Activated CD8-positive, alpha-beta memory T cell treated with anti-CD3 and anti-CD28 coated beads for 24 hours (primary cell): Measurements from ENCODE around the gene WDR45B.

ENCODE experiments used
- DNase-seq: peaks from one replicate; pipeline ENCODE4 v3.0.0-alpha.2; 2020

Gene WDR45B

DNA sequence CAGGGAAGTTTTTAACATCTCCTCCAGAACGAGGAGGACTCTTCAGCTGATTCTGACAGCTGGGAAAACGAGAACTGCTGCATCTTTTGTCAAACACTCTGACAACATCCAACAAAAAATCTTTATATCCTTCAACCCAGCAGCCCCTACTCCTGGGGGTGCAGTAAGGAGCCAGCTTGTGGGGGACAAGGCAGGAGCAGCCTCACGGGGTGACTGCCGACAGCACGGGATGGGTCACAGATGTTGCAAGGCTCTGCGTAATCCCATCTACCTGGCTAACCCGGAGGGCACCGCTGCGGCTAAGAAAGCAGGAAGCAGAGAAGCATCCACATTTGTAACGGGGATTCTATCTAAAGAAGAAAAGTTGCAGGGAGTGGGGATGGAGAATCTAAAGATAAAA lies 28.6 kb downstream of the WDR45B start:
- no peak for DNase-seq

DNA sequence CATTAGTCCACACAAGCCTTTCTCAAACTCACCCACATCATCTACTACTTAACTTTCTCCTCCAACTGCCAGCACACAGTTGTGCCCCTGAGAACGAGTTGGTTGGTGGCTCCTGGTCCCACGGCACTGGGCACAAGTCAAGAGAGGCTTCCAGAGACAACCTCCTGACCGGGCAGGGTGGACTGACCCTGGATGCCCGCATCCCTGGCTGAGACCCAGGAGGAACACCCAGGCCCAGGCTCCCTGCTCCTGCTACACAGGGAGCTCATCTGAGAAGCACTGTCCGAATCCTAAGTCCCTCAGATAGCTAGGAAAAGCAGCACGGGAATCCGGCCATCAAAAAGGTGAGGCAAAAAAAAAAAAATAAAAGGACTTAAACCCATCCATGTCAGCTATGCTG lies 29.0 kb downstream of the WDR45B start:
- no peak for DNase-seq

DNA sequence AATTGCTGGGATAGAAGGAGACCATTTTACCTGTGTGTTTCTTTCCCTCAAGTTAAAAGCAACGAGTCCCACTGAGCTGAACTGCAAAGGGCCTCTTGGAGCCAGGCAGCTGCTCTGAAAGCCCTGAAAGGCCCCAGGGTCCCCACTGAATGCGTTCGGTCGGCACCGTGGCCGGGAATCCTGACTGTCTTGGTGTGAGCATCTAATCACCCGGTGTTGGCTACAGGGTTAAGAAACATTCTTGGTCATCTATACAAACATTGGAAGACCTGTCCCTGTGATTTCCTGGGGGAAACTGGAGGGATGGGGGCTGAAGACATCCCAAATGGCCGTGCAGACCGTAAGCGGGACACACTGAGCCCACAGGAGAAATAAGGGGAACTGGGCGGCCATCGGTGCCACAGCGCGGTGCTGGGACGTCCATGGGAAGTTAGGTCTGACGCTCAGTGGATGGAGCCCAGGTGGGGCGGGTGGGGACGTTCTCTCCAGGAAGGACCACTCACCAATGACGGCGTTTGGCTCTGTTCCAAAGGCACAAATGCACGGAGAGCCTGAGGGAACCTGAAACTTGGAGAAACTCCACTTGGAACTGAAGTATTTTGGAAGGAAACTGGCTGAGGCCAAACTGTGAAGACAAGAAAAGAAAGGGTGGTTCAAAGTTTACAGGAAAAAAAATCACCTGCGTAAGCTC lies 32.1 kb downstream of the WDR45B start:
- no peak for DNase-seq

DNA sequence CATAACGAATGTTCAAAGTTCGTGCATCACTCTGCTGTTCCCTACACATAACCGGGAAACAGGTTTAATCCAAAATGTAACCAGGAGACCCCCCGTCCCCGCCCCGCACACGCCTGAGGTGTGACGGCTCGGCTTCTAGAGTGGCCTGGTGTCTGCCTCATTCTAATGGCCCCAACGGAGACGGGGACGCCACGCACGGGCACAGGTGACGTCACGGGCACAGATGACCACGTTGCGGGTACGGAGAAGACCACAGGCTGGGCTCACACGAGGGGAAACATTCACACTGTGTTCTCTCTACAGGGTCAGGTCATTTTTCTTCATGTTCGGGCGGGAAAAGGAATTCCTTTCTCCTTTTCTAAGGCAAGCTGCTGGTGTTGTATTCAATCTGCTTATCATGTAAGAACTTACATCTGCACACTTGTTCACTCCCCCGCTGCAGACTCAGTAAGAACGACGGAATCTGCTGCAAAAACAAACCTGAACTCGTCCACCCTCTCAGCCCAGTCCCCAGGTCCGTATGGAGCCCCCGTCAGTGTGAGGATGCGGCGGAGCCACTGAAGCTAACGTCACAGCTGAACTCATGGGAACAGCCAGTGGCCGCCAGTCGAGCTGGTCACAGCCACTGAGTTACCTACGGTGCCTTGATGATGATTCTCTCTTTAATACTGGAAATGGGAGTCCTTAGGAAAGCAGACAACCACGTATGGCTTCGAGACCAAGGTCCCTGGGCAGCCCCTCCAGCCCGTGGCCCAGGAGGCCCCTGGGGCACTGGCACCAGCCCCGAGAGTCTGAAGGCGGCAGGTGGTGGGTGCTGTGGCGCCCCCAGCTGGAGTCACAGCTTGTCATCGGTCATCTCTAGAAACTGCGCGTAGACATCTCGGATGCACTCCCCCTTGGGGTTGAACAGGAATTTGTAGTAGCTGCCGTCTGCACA lies 32.9 kb downstream of the WDR45B start:
- DNase-seq = no peak

DNA sequence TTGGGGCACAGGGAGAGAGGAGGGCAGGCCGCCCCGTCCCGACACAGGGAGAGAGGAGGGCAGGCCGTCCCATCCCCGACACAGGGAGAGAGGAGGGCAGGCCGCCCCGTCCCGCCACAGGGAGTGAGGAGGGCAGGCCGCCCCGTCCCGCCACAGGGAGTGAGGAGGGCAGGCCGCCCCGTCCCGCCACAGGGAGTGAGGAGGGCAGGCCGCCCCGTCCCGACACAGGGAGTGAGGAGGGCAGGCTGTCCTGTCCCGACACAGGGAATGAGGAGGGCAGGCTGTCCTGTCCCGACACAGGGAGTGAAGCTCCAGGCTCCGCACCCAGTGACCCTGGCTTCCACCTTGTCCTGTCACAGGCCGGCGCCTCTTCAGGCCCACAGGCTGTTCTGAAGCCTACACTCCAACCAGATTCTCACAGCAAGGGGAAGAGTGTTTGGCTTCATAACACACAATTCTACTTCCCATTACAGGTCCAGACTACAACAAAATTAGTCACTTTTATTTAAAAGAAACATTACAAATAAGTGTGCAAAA lies 34.1 kb downstream of the WDR45B start:
- no peak for DNase-seq

DNA sequence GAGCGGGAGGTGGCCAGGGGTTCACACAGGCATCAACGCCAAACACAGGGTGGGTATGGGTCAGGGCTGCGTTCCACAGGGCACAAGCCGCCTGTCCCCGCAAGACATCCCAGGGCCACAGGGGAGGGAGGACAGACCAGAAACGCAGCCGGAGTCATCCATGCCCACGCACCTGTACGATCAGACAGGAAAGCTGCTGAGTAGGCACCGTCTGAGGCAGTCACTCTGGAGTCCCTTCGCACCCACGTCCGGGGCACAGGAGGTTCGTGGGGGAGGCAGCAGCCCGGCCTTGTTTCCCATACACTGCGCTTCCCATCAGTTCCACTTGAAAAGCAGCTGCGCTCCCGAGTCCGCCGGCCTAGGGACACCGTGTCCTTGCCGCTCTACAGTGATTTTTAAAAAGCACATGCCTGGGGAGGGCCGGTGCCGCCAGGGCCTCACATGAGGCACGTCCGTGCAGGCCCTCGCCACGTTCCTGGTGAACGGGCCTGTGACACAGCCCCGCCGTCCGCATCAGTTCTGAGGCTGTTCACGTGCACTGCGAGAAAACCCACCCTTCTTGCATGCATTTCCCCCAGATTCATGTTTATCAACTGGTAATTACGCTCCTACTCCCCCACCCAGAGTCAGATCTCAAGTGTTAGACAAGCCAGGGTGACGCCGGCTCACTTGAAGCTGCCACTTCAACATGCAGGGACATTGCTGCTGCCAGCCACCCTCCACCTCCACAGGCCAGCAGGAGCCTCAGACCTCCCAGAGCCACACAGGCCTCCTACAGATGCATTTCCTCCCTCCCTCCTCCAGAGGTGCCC lies 34.8 kb downstream of the WDR45B start:
- DNase-seq = no peak

DNA sequence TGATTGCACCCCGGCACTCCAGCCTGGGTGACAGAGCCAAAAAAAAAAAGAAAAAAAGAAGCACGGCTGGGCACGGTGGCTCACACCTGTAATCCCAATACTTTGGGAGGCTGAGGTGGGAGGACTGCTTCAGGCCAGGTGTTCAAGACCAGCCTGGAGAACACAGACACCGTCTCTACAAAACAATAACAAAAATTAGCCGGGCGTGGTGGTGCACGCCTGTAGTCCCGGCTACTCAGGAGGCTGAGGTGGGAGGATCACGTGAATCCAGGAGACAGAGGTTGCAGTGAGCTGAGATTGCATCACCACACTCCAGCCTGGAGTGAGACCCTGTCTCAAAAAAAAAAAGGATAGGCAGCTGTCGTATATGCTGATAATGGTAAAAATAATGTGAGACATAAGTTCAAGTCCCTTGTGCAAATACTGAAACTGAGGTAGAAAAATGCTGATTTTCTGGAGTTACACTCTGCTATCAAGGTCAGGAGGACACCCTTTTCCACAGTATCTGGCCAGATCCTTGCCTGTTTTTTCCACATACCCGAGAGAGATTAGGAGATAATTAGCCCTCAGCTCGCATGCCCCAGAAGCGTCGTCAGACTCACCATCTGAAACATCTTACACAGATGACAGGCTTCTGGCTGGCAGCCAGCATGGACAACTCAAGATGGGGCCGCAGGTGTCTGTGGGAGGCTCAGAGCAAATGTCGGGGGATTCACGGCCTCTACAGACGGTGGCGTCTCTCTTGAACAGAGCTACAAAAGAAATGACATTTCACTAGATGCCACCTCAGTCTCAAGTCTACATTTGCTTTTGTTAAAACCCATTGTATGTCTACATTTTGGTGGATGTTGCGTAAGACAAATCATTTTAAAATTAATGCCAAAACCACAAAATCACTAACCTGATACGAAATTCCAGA lies 36.8 kb downstream of the WDR45B start:
- DNase-seq = no peak

DNA sequence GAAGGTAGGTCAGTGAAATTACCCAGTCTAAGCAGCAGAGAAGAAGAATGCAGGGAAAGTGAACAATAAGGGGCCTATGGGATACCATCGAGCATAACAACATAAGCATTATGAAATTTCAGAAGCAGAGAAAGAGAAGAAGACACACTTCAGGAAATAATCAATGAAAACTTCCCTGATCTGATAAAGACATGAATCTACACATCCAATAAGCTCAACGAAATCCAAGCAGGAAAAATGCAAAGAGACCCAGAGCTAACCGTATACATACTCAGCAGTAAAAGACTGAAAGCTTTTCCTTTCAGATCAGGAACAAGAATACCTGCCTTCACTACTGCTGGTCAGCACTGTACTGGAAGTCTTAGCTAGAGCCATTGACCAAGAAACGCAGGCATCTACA lies 38.6 kb downstream of the WDR45B start:
- no peak for DNase-seq

DNA sequence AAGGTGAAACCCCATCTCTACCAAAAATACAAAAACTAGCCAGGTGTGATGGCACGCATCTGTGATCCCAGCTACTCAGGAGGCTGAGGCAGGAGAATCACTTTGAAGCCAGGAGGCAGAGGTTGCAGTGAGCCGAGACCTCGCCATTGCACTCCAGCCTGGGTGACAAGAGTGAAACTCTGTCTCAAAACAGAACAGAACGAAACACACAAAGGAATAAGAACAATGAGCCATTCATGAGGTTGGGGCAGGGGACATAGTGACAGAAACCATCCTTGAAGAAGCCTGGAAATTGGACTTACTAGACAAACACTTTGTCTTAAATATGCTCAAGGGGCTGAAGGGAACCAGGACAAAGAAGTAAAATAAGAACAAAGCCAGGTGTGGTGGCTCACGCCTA lies 39.4 kb downstream of the WDR45B start:
- DNase-seq = no peak

DNA sequence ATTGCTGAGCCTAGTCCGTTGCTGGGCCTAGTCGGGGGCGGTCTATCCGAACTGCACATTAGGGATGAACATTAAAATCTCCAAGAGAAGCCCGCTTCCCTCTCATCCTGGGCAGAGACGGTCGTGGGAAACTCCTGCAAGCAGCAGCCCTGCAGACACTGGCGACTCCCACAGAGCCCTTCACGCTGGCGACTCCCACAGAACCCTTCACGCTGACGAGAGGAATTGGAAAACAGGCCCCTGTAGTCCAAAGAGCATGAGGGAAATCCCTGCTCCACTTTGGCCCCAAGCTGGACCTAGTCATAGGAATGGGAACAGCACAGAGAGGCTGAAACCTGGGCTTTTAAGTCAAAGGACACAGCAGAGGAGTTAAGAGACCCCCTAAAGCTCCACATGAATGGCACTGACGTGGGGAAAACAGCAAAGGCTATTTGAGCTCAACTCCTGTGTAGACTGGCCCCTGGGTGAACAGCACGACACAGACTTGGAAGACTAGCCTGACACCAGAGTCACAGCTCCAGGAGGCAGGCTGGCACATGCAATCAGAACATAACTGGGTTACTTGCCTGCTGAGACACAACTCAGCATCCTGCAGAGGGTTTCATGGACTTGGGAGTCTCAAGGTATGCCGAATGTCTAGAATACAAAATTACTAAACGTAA lies 42.2 kb downstream of the WDR45B start:
- no peak for DNase-seq

DNA sequence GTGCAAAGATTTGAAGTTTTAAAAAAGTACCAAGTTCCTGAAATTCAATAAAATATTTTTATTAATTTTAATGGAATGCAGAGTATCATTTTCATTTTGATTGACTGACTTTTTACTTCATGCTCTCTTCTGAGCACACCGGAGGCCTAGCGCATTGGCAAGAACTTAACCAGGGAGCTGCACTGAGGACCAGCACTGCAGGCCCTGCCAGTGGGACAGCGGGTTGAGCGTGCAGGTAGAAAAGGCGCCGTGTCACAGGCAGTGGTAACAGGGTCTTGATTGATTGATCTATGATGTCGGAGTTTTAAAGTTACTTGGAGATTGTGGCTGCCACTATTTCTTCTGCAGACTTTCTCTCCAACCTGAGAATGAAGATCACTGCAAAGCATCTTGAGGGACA lies 43.7 kb downstream of the WDR45B start:
- no peak for DNase-seq

DNA sequence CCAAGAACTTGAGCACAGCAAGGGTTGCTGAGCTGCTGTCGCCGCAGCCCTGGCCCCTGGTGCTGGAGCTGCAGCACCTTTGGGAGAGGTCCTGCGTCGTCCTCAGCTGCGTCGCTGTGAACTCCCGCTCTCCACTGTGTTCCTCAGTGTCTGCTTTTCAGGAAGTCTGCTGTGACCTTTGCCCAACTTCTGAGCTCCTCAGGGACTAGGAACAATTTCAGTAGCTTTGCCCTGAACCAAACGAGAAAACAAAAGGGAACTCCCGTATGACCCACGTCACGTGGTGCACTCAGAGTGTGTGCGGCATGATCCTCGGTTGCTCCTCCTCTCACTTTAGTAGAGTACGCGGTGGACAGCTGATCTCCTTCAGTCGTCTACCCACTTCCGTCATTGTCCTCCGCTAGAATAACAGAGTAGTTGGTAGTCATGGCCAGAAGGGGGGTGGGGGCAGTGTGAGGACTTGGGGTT lies 44.2 kb downstream of the WDR45B start:
- no peak for DNase-seq

DNA sequence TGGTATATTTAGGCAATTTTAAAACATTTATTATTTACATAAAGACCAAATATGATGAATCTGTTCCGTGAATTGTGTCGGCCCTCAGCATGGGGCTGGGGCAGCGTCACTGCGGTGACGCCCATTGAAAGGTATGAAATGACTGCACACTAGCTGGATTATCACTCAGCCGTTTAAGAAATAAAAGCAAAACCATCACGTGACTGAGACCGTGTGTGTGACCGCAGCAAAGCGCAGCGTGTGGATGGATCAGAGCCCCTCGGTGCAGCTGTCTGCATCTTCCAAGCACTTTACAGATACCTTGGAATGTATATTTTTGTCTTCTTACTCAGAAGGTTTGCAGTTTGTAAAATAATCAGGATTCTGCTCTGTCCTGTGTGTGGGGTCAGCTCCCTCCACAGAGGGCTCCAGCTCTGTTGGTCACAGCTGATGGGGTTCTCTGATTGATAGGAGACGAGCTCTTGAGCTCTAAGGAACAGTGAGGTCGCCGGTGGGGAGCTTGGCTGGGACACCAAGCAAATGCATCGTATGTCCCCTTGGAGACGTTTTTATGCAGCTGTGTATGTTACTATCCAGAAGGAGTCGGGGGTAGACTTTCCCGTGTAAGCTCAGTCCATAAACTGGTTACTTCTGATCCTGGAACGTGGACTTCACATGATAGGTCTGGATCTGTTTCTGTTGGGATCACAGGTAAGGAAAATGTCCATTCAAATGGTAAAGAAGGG lies 45.1 kb downstream of the WDR45B start:
- DNase-seq = no peak

DNA sequence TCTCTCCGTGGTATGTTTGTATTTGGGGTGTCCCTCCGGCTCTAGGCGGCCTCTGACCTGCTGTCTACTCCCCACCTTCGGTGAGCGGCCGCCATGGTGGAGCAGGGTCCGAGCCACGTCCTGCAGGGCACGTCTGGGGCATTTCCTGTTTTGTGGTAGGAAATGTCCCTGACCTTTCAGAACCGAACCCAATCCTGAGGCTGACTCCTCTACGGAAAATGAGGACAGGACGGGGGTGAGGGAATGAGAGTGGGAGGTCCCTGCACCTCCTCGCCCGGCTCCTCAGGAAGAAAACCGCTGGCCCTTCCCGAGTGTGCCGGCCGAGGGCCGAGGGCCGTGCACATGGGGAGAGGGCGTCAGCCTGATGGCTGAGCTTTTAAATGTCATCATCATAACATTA lies 45.8 kb downstream of the WDR45B start:
- DNase-seq = no peak

DNA sequence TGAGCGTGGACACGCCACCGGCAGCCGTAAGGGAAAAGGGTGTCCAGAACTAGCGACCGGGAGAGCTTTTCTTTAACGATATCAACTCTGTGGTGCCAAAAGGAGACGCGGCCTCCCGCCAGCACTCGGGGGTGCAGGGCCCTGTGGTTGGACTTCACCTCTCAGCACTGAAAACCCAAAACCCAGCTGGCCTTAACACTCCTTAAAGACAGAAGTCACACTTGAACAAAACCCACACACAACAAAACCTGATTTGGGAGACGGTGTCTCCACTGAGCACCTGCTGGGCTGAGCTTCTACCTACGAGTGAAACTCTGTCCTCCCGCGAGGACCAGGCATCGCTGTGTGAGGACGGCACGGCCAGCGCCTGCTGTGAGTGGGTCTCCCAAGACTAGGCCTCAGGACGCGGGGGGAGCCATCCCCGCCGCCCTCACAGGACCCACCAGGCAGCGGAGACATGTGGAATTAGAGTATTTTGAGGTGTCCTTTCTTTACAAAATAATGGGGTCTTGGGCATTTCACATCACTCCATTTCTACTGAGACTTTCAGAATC lies 46.7 kb downstream of the WDR45B start:
- DNase-seq = no peak

DNA sequence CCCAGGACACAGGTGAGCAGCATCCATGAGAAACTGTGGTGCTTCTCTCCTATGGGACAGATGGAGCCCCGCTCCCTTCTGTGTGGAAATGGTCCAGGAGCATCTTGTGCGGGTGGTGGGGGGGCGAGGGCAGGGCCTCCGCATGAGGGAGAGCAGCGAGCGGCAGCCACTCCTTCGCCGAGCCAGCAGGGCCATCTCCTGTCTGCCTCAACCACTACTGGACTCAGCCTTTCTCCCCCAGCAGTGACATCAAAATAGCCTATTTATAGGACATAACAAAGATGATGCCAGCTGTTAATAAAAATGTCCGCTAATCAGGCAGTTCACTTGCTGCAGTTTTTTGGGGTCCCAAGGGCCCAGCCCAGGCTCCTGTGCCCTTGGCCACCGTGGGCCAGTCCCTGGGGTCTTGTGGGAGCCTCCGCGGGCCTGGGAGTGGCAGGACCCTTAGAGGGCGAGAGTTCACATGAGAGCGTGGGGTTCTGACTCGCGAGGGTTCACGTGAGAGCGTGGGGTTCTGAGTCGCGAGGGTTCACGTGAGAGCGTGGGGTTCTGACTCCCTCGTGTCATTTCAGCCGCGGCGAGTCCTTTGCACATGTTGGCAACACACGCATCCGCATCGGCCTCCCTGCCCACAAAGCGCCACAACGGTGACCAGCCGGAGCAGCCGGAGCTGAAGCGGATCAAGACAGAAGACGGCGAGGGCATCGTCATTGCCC lies 47.4 kb downstream of the WDR45B start:
- no peak for DNase-seq

DNA sequence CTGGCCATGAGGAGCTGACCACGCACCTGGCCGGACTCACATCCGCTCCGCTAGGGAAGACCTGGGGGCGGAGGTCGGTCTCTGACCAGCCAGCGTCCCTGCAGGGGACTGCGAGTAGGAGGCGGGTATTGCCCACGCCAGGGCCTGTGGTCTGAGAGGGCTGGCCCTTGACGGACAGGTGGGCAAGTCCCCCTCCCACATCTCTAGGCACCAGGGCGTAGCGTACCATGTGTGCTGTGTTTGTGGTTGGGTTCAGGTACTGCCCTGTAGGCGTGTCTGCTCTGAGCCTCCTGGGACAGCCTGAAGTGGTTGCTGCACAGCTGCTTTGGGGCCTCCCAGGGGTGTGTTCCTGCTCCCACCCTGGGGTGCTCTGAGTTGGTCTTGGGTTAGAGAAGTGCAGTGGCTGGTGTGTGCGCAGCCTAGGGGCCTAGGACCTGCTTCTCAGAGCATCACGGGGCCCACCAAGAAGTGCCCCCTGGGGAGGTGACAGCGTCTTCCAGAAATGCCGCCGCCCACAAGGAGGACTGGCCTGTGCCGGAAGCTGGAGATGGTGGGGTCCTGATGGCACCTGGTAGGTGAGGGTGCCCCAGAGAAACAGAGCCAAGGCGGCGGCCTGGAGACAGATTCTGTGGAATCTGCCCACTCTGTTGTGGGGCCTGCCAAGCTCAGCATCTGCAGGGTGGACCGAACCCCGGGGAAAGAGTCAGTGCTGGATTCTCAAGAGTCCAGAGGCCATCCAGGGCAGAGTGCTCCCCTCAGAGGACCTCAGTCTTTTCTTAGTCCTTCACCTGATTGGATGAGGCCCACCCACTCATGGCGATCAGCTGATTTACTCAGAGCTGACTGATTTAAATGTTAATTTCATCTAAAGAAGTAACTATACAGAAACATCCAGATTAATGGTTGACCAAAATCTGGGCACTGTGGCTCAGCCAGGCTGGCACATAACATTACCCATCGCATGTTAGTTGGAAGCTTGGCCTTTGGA lies 48.3 kb downstream of the WDR45B start:
- DNase-seq = no peak
